ENCODE results near the gene TNIP1. TPM values are rescaled to one million over a fixed set of nuclear protein-coding genes. Genes with fewer than 3 reads are reported as not detected.

The TNIP1 gene
- total RNA-seq, 2 experiments from 2014 or later = 110 to 115 TPM

GRCh38 chr5:151121665-151122064 lies 40.8 kb upstream of the TNIP1 start:
- no peak for DNase-seq
- Mint-ChIP-seq H3K4me3 (no peak overlapping the region), H3K9me3 (no peaks in the 10 kb centered on the region), H3K36me3 (ENCODE audit: low read depth) (peaks cover 100% of the 10 kb centered on the region), H3K4me1 (ENCODE audit: low read depth) (peaks cover 34% of the 10 kb centered on the region), H3K27ac (peak overlapping the region; percentile 76), H3K27me3 (no peaks in the 10 kb centered on the region)
- ChIA-PET CTCF (interaction anchor here (1.6 kb wide), 1 partner anchor 70 kb away, joined by 4 read pairs; no protein-coding TSS in a partner anchor), POLR2A (interaction anchor here (0.6 to 1.1 kb wide), 2 partner anchors 44 to 102 kb away, joined by 3 read pairs; no protein-coding TSS in a partner anchor)
- peaks cover 100% of the 10 kb centered on the region for H3K36me3 ChIP-seq (ENCODE audit: insufficient read depth, low read length)
- intact Hi-C loops (cut with DNase I, micrococcal nuclease) = no loop called here
- TF ChIP-seq CTCF (IDR thresholded peaks at IDR 0.05) = no peak
- H3K4me1 ChIP-seq (ENCODE audit: insufficient read depth, low read length) = peaks cover 33% of the 10 kb centered on the region
- no peak overlapping the region for H3K27ac ChIP-seq (ENCODE audit: low read depth in 1 of 2, low read length in 2 of 2)
- no peaks in the 10 kb centered on the region for H3K9me3 ChIP-seq (ENCODE audit: control insufficient read depth in 1 of 2, insufficient read depth in 1 of 2, low read length in 2 of 2)
- no peaks in the 10 kb centered on the region for H3K27me3 ChIP-seq (ENCODE audit: control insufficient read depth in 1 of 2, insufficient read depth in 2 of 2, low read length in 2 of 2)
- no peak overlapping the region for H3K4me3 ChIP-seq (ENCODE audit: low read length)
- no peak for ATAC-seq (ENCODE audit: poor library complexity)

GRCh38 chr5:151121095-151121494 lies 40.3 kb upstream of the TNIP1 start:
- Mint-ChIP-seq H3K27ac (peak overlapping the region; percentile 76), H3K4me3 (no peak overlapping the region), H3K36me3 (ENCODE audit: low read depth) (peaks cover 100% of the 10 kb centered on the region), H3K4me1 (ENCODE audit: low read depth) (peaks cover 28% of the 10 kb centered on the region), H3K9me3 (no peaks in the 10 kb centered on the region), H3K27me3 (no peaks in the 10 kb centered on the region)
- ChIA-PET POLR2A (no interaction called here), CTCF (interaction anchor here (1.6 kb wide), 1 partner anchor 69 kb away, joined by 4 read pairs; no protein-coding TSS in a partner anchor)
- H3K4me3 ChIP-seq (ENCODE audit: low read length) = no peak overlapping the region
- DNase-seq (no peak), ATAC-seq (ENCODE audit: poor library complexity) (no peak)
- no peaks in the 10 kb centered on the region for H3K27me3 ChIP-seq (ENCODE audit: control insufficient read depth in 1 of 2, insufficient read depth in 2 of 2, low read length in 2 of 2)
- H3K4me1 ChIP-seq (ENCODE audit: insufficient read depth, low read length) = peaks cover 28% of the 10 kb centered on the region
- intact Hi-C loops (cut with DNase I, micrococcal nuclease) = no loop called here
- H3K9me3 ChIP-seq (ENCODE audit: control insufficient read depth in 1 of 2, insufficient read depth in 1 of 2, low read length in 2 of 2) = no peaks in the 10 kb centered on the region
- peaks cover 100% of the 10 kb centered on the region for H3K36me3 ChIP-seq (ENCODE audit: insufficient read depth, low read length)
- no peak for TF ChIP-seq CTCF (IDR thresholded peaks at IDR 0.05)
- peak overlapping the region in 1 of 2 donors; percentile 27 for H3K27ac ChIP-seq (ENCODE audit: low read depth in 1 of 2, low read length in 2 of 2)

GRCh38 chr5:151118913-151119575 lies 38.2 kb upstream of the TNIP1 start:
- intact Hi-C loops (cut with DNase I, micrococcal nuclease) = loop anchor here (5.0 to 10.0 kb wide), 2 partner anchors 317 to 564 kb away; no protein-coding TSS in a partner anchor
- DNase-seq = no peak
- Mint-ChIP-seq H3K9me3 (no peaks in the 10 kb centered on the region), H3K36me3 (ENCODE audit: low read depth) (peaks cover 96% of the 10 kb centered on the region), H3K4me3 (no peak overlapping the region), H3K4me1 (ENCODE audit: low read depth) (peaks cover 23% of the 10 kb centered on the region), H3K27ac (peak overlapping the region; percentile 74), H3K27me3 (no peaks in the 10 kb centered on the region)
- Histone ChIP-seq H3K4me3 (ENCODE audit: low read length) (no peak overlapping the region), H3K4me1 (ENCODE audit: insufficient read depth, low read length) (peaks cover 16% of the 10 kb centered on the region), H3K9me3 (ENCODE audit: control insufficient read depth in 1 of 2, insufficient read depth in 1 of 2, low read length in 2 of 2) (no peaks in the 10 kb centered on the region), H3K27me3 (ENCODE audit: control insufficient read depth in 1 of 2, insufficient read depth in 2 of 2, low read length in 2 of 2) (no peaks in the 10 kb centered on the region), H3K27ac (ENCODE audit: low read depth in 1 of 2, low read length in 2 of 2) (peak overlapping the region; percentile 24 to 40), H3K36me3 (ENCODE audit: insufficient read depth, low read length) (peaks cover 96% of the 10 kb centered on the region)
- ChIA-PET CTCF (no interaction called here), POLR2A (interaction anchor here (1.5 kb wide), 1 partner anchor 133 kb away, joined by 5 read pairs; no protein-coding TSS in a partner anchor)
- TF ChIP-seq CTCF (IDR thresholded peaks at IDR 0.05) = no peak
- ATAC-seq (ENCODE audit: poor library complexity) = no peak
